HG02938 (cell line): Measurements from ENCODE around the gene SIRT5.

Experiments
- ATAC-seq: cut with Tn5 transposase; IDR thresholded peaks from one replicate; pipeline ENCODE4 v1.9.1; 2021; ENCODE audit warnings: mild to moderate bottlenecking, moderate library complexity; ENCODE audit not compliant: unreplicated experiment

SIRT5 gene

GRCh38 chr6:13586603-13587542, 12.5 kb downstream of the SIRT5 start:
- no peak for ATAC-seq

- no peak for ATAC-seq
Measured at GRCh38 chr6:13589801-13590200, 15.4 kb downstream of the SIRT5 start.

GRCh38 chr6:13590574-13591153, 16.3 kb downstream of the SIRT5 start:
- ATAC-seq, result no peak

- no peak for ATAC-seq
Measured at GRCh38 chr6:13591205-13591921, 17.0 kb downstream of the SIRT5 start.

- ATAC-seq, result no peak
Measured at GRCh38 chr6:13593103-13593502, 18.7 kb downstream of the SIRT5 start.

- ATAC-seq, result no peak
Measured at GRCh38 chr6:13593720-13594119, 19.3 kb downstream of the SIRT5 start.

GRCh38 chr6:13597073-13597472, 22.7 kb downstream of the SIRT5 start:
- no peak for ATAC-seq

GRCh38 chr6:13600036-13600435, 25.6 kb downstream of the SIRT5 start:
- ATAC-seq, result no peak

GRCh38 chr6:13604135-13604534, 29.7 kb downstream of the SIRT5 start:
- ATAC-seq, result no peak

- no peak for ATAC-seq
Measured at GRCh38 chr6:13604546-13605416, 30.4 kb downstream of the SIRT5 start.

GRCh38 chr6:13605634-13606033, 31.2 kb downstream of the SIRT5 start:
- ATAC-seq, result no peak

- no peak for ATAC-seq
Measured at GRCh38 chr6:13611715-13612114, 37.3 kb downstream of the SIRT5 start.

GRCh38 chr6:13613029-13613594, 38.7 kb downstream of the SIRT5 start:
- no peak for ATAC-seq

- peak; percentile 7 for ATAC-seq
Measured at GRCh38 chr6:13614126-13614925, 39.9 kb downstream of the SIRT5 start.

GRCh38 chr6:13614926-13615791, 40.8 kb downstream of the SIRT5 start, which contains the start of gene NOL7:
TSS of gene NOL7 (plus strand) at chr6:13615335. CDS start at chr6:13615359, 24 bp downstream.
- ATAC-seq, result peak; percentile 88

GRCh38 chr6:13615792-13616120, 41.4 kb downstream of the SIRT5 start:
- ATAC-seq, result peak; percentile 16

GRCh38 chr6:13617066-13617465, 42.7 kb downstream of the SIRT5 start:
- ATAC-seq, result no peak

GRCh38 chr6:13624871-13625288, 50.5 kb downstream of the SIRT5 start:
- ATAC-seq, result no peak
